ENCODE data around the gene COL15A1.
"Not testable (repeated sequence)": the region's sequence is repeated elsewhere in the genome, so short reads cannot be mapped to it uniquely, and the experiment has no call there.

COL15A1 gene

DNA sequence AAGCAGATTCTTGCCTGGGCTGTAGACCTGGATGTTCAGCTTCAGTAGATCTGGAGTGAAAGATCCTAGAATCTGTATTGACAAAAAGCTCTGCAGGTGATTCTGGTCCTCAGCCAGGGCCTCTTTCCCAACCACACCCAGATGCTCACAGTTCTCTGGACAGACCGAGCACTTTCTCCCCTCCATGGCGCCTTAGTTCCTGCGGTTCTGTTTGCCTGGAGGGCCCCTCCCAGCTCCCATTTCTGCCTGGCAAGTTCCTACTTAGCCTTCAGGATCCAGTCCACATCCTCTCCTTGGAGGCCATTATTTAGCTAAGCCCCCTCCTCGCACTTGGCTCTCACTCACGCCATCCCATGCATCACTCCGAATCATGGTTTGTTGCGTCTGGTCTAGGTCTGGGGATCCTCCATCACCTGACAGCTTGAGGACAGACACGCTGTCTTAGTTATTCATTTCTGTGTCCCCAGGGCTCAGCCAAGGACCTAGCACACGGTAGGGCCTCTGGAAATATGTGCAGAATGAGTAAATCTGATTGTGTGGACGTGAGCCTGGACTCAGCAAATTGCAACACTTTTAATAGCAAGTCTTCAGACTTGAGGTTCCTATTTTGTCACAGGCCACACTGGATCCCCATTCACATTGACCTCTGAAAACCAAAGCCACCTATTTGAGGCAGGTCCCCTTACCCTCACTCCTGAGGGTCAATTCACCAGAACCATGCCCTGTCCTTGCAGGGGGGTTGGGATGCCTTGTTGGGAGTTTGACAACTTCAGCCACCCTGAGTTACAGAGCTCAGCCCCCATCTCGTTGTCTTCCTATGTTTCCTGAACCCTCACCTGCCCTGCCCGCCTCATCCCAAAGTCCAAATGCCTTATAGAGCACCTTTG, 50.7 kb downstream of the COL15A1 start:
- no peak for DNase-seq (ENCODE audit: low read depth)

DNA sequence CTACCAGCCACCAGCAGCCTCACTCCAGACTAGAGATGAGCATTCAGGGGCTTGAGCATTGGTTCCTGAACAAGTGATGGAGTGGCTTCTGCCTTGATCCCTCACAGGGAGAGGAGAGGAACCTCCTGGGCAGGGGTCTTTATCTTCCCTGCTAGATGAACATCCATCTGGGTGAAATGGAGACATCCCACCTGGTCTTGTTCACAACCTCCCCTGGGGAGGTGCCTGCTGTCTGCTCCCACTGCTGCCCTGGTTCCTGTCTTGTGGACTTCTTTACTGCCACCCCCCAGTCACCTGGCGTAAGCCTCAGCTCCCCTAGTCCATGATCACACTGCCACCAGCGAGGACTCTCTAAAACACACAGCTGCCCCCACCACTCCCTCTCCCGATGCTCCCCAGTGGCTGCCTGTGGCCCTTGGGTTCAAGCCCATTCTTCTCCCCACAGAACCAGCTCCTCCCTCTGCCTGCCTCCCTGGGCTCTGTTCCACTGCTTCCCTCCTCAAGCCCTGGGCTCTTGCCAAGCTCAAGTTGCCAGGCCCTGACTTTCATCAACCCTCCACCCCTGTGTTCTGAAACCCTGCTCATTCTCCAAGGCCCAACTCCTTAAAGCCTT, 51.5 kb downstream of the COL15A1 start:
- no peak for DNase-seq (ENCODE audit: low read depth)

DNA sequence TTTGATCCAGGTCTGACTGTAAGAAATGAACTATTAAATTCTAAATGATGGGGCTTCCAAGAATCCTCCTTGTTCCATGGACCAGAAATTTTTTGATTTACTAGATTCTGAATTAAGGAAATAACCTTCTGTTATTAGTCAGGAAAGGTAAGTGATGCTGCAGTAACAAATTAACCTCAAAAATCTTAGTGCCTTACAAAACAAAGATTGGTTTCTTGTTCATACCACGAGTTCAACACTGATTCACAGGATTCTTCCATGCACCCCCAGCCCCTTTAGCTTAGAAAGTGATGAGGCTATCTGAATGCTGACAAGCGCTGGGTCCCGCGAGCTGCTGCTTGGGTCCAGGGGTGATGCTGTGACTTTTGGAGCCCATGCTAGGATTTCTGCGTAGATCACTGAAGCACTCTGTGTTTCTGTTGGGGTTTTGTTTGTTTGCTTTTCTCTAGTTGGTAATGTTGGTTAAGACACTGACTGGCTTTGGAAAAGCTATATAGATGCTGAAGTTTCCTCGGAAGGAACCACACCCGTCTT, 52.3 kb downstream of the COL15A1 start:
- no peak for DNase-seq (ENCODE audit: low read depth)

DNA sequence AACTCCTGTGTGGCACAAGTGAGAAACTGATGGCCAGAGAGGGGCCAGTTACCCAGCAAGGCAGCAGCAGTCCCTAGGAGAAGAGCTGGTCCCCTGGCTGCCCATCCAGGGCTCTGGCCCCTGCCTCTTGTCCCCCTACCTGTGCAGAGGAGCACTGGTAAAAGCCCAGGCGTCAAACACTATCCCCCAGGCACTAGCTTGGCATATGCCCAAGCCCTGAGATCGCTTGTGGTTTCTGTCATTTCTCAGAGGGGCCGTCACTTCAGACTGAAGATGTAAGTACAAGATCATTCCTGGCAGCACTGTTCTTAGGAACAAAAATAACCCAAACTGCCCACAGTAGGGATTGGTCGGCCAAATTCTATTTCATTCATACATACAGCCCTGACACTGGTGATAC, 53.9 kb downstream of the COL15A1 start:
- no peak for DNase-seq (ENCODE audit: low read depth)

DNA sequence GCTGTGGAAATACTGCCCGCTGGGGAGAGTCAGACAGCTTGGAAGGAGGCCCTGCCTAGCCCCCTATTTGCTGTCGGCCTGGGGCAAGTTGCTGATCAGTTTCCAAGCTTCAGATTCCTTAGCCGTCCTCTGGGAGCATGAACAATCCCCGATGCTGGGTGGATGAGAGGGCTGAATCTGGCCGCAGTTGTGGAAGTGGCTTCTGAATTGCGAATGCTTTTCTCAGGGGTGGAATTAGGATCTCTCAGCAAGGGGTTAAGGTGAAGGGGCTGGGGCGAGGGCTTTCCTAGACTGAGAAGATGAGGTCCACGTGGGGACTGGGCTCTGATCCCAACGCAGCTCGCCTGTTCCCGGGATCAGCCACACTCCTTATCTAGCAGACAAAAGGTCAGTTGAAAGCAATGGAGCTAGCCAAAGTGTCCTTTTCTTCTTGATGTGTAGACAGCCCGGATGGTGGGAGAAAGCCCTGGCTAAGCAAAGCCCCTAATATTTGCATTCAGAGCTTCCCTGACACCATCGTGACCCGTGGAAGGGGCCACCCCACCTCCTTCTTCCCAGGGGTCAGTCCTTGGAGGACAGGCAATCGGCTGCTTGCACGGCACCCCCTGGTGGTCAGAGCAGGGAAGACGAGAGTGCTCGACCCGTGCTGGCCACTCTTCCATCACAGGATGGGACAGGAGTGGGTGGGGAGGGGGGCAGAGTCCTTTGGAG, 54.9 kb downstream of the COL15A1 start:
- DNase-seq (ENCODE audit: low read depth) = no peak

DNA sequence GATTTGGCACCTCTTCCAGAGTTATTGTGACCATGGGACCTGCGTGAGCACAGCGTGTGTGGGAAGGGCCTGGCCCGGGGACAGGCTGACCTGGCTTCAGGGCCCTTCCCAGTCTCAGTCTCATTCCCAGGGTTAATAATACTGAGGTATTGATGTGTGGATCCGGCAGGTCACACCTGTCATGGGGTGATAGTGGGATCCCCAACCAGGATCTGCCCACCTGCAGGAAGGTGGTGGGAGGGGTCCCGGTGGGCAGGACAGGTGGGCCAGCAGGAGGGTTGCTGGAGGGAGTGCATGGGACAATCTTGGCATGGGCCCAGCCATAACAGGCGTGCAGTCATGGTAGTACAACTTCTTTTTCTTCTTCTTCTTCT, 55.4 kb downstream of the COL15A1 start:
- DNase-seq (ENCODE audit: low read depth) = no peak

DNA sequence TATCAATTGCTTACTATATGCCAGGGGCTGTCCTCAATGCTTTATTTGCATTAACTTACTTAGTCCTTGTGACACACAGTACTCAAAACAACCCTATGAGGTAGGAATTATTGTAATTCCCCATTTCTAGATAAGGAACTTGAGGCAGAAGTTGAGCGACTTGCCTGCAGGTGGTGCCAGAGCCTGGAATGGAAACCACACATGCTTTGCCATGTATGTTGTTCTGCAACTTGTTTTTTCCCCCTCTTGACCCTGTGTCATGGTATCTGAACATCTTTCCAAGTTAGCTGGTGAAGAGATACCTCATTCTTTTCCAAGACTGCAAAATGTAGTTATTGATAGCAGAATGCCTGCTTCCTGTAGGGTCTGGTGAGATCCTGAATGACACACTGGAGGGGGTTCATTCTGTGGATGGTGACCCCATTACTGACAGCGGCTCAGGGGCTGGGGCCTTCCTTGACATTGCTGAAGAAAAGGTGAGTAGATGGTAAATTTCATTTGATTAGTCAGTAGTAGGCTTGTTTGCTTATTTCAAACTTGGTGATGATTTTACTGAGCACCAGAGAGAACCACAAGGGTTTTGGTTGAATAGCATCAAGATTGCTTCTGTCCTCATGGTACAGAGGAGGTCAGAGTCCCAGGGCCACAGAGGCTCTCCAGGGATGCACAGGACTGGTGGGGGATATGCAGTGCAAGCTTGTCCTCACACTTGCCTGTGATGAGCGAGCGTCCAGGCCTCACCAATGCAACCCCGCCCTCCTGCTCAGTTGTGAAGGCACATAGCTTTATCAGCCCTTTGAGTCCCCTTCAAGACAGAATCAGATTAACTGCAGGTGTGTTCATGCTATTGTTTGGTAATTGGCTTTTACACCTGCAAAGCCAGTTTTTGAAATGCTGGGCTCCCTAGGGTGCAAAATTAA, 57.0 kb downstream of the COL15A1 start:
- DNase-seq (ENCODE audit: low read depth) = peak; percentile 71

DNA sequence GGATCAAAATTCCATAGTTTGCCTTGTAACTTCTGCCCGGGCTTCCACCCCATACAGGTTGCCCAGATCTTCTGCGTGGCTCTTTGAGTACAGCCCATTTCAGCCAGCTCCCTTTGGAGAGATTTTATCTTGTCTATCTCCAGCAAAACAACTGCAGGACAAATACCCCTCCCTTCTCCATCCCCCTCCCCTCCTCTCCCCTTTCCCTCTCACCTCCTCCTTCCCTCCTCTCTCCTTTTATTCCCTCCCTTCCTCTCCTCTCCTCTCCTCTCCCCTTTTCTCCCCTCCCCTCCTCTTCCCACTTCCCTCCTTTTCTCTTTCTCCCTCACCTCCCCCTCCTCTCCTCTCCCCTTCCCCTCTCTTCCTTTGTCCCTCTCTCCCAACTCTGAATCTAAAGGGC, 58.2 kb downstream of the COL15A1 start:
- no peak for DNase-seq (ENCODE audit: low read depth)

DNA sequence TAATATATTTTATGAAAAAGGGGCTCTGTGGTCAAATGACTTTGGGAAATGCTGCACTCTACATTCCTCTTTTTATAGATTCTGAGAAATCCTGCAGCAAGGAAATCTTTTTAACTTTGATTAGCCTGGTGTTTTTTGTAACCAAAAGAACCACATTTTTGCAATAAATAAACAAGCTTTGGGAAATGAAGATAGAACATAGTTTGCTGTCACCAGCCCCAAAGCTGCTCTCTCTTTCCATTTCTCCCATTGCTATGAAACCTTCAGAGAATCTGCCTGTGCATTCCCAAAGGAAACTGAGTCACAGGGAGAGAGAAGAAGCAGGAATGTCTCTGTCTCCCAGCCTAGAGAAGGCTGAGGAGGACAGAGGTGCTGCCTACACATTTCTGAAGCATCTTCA, 59.0 kb downstream of the COL15A1 start:
- no peak for DNase-seq (ENCODE audit: low read depth)

DNA sequence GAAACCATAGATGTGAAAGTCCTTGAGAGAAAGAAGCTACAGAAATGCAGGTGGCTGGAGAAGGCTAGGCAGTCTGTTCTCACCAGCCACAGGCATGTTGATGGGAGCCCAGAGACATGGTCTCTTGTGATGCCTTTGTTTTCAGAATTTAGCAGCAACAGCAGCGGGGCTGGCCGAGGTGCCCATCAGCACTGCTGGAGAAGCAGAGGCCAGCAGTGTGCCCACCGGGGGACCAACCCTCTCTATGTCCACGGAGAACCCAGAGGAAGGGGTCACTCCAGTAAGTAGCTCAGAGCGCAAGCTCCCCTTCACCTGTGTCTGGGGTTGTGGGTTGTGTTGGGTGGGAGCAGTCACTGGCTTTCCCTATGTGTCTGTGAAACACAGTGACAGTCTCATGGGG, 59.6 kb downstream of the COL15A1 start:
- no peak for DNase-seq (ENCODE audit: low read depth)

DNA sequence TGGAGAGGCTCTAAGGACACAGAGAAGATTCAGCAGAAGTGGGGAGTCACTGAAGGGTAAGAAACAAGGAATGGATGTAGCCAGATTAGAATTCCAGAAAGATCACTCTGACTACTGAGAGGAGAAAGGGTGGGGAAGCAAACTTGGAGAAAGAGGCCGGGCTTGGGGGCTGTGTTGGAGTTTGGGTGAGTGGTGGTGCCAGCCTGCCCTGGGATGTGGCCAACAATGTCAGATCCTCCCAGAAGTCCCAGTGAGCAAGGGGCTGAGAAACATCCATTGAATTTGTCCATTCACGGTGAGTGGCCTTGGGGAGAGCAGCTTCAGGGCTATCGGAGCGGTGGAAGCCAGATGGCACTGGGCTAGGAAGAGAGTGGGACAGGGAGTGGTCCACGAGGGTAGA, 60.4 kb downstream of the COL15A1 start:
- no peak for DNase-seq (ENCODE audit: low read depth)

DNA sequence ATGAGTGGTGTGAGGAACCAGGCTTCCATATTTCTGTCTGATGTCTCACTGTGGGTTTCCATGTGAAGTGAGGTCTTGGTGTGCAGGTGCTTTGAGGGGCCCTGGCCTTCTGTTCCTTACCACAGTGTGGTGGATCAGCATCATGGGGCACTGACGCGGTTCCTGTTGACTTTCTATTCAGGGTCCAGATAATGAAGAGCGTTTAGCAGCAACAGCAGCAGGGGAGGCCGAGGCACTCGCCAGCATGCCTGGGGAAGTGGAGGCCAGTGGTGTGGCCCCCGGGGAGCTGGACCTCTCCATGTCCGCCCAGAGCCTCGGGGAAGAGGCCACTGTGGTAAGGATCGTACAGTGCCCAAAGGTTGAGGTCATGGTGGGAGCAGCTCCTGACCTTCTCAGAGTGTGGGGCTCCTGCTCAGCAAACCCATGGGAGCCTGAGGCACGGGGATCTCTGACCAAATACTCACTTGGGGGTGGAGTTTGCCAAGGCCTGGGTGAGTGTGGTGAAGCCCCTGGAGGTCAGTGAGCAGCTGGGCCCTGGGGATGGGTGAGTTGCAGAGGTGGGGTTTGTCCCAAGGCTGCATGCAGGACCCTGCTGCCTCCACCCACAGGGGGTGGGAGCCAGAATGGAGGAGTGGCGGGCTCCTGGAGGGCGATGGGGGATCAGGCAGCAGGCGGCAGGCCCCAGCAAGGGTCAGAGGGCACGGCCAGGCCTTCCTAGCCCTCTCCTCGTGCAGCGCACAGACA, 61.2 kb downstream of the COL15A1 start:
- no peak for DNase-seq (ENCODE audit: low read depth)

DNA sequence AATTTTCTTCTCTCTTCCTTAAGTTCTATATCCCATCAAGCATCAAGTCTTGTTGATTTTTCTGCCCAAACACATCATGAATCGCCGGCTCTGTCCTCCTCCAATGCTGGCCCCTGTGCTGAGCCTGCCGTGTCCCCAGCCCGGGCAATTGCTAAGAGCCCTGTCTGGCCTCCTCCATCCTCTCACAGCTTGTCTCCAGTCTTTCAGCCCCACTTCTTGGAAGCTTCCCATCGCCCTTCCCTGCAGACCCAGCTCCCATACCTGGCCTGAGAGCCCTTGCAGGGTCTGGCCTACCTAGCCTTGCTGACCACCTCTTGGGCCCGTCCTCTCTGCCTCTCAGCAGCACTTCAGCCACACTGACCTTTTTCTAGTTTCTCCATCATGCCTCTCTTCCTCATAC, 61.9 kb downstream of the COL15A1 start:
- DNase-seq (ENCODE audit: low read depth) = no peak

DNA sequence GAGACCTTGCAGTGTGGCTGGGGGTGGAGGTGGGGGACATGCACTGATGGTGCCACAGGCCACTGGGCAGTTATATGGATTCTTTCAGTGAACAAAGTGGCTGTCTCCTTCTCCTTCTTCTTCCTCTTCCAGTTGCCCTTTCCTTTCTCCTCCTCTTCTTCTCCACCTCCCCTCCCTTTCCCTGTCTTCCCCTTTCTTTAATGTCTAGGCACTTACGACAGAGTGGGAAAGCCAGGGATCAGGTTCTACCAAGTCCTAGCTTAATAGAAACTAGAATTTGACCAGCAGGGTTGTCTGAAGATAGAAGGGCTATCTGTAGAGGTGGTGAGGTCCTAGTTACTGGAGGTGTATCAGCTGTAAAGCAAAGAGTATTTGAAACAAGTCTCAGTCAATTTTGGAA, 62.8 kb downstream of the COL15A1 start:
- DNase-seq (ENCODE audit: low read depth) = no peak

DNA sequence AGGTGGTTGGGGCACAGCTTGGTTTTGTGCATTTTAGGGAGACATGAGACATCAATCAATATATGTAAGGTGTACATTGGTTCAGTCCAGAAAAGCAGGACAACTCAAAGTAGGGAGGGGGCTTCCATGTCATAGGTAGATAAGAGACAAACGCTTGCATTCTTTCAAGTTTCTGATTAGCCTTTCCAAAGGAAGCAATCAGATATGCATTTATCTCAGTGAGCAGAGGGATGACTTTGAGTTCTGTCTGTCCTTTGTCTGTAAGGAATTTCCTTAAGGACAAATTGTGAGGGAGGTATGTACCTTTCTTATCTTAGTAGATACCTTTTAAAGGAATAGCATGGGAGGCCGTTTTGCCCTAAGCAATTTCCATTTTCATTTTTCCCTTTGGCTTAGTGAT, 63.3 kb downstream of the COL15A1 start:
- DNase-seq (ENCODE audit: low read depth) = no peak

DNA sequence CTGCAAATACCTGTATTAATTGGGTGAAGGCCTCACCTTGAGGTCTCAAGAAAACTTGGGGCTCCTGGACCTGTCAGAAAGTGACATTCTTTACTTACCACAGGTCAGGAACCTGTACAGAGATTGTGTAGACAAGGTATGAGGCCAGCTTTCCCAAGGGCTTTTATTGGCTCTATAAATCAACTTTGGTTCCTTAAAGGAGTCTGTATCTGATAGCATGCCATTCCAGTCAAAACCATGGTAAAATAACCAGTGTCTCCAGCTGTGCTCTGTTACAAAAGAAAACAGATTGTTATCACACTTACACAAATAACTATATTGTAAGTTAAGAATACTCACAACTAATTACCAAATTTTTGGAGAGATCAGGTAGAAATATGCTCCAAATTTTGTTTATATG, 64.5 kb downstream of the COL15A1 start:
- DNase-seq (ENCODE audit: low read depth) = no peak

DNA sequence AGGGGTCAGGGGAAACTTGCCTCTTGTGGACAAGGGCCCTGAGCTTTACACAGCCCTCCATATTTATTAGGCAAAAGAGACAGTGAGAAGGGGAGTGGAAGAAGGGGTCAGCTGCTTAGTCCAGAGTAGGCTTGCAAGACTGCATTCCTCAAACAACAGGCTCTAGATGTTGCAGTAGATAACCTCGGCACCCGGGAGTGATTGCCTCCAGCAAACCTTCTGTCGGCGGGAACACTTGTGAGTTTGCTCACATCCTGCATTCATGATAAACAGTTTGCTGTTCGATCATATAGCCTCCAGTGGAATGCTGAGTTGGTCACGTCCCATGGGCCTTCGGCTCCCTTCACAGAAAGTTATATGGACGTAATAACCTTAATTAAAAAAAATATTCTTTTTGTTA, 66.7 kb downstream of the COL15A1 start:
- DNase-seq (ENCODE audit: low read depth) = not testable (repeated sequence)

DNA sequence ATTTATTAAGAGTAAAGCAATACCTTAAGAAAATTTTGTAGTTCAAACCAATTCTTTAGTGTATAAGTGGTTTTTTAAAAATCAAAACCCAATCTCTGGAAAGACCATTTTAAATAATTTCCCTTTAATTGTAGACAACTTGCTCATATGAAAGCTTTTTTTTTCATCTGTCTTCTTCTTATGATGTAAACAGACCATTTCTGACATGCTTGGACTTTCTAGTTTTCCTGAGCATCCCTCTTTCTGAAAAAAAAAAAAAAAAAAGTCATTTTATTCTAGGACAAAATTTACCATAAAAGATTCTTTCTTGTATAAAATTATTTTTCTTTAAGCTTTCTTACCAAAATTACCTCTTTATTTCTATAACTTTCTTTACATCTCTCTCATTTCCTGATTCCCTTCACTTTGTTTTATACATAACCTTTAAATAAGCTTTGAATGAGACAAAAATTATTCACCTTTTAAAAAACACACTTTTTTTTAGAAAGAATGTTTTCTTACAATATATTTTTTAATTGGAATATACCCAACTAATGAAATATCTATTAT, 67.5 kb downstream of the COL15A1 start:
- DNase-seq (ENCODE audit: low read depth) = no peak

DNA sequence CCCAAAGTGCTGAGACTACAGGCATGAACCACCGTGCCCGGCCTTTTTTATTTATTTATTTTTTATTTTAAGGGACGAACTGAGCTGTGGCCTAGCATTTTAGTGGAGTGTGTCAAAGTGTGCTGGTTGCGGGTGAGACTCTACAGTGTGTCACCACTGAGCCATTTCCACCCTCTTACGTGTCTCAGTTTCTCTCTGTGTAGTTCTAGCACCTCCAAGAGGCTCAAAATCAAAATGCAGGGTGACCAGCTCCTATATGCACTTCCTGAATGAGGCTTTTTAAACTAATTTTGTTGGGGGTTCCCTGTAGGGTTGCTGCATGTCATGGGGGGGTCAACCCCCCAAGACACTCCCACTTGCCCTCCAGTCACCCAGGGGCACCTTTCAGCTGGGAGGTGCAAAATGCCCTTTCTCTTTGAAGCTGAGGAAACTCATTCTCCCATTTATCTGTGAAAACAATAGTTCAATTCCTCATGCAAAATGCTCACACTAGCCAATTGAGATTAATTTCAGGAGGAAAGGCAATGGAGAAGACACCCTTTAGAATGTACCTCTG, 69.3 kb downstream of the COL15A1 start:
- no peak for DNase-seq (ENCODE audit: low read depth)

DNA sequence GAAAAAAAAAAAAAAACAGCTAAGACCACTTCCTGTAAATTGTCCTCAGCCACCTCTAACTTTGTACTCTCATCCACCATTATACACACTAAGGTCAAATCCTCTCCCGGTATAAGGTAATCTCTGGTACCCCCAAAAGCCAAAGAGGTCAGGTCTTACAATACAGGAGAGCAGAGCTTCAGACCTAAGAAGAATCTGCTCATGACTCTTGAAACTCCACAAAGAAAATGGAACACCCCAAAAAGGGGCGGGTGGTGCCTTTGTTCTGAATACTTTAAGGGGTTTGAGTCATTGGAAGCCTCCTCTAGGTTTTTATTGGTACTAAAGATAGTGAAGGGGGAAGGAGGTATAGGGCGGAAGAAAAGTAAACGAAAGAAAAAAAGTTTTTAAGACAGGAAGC, 69.8 kb downstream of the COL15A1 start:
- no peak for DNase-seq (ENCODE audit: low read depth)

DNA sequence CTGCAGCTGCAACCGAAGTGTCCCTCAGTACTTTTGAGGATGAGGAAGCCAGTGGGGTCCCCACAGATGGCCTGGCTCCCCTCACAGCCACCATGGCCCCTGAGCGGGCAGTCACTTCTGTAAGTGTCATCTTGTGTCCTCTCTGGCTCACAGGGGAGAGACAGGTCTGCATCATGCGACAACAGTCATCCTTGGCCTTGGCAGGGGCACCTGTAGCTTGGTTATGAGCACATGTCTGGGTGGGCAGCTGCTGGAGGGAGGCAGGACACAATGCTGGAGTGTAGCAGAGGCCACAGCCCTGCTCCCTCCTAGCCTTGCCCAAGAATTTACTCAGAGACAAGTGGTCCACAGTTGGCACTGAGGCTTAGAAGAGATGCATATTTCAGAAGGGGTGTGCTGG, 71.7 kb downstream of the COL15A1 start:
- no peak for DNase-seq (ENCODE audit: low read depth)

Measured in CMK (cell line).